ENCODE data around the gene S100PBP.

The S100PBP gene

GRCh38 chr1:32870615-32871363 lies 53.3 kb downstream of the S100PBP start, which contains the start of gene FNDC5:
Gene FNDC5 (minus strand): TSS chr1:32870912.
- DNase-seq (ENCODE audit: low spot score): no peak

GRCh38 chr1:32871364-32872191 lies 54.1 kb downstream of the S100PBP start:
- no peak for DNase-seq (ENCODE audit: low spot score)

- no peak for DNase-seq (ENCODE audit: low spot score)
Observed at GRCh38 chr1:32872192-32872460, 54.7 kb downstream of the S100PBP start.

- DNase-seq (ENCODE audit: low spot score): no peak
Observed at GRCh38 chr1:32873484-32873883, 56.0 kb downstream of the S100PBP start.

DNA sequence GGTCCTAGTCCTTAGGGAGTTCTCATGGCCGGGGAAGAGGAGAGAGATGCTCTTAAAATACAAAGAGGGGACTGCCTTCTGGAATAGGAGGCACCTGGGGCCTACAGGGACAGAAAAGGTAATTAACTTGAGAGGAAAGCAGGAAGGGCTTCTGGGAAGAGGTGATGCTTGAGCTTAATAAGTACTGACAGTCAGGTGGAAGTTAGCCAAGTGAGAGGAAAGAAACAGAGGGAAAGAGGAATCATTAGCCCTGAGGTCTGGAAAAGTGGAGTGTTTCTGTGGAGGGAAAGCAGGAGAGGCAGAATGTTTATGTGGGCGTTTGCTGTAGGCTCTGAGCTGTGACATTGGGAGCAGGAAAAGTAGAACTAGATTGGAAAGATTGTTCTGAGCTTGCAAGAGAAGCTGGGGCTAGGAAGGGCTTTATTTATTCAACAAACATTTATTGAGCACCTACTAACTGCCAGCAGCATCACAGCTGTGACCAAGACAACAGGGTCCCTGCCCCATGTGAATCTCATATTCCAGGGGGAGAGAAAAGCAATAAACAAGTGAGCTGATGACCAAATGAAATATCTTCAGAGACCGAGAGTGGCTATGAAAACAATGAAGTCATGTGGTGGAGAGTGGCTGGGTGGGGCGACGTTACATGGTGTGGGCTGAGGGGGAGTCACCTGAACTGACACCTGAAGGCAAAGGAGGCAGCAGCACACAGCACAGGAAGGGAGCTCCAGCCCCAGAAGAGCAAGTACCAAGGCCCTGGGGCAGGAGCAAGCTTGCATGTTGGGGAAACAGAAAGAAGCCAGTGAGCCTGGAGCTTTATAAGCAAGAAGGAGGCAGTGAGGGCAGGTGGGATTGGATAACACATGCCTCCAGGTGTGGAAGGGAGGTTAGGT lies 57.7 kb downstream of the S100PBP start:
- DNase-seq (ENCODE audit: low spot score): no peak

DNA sequence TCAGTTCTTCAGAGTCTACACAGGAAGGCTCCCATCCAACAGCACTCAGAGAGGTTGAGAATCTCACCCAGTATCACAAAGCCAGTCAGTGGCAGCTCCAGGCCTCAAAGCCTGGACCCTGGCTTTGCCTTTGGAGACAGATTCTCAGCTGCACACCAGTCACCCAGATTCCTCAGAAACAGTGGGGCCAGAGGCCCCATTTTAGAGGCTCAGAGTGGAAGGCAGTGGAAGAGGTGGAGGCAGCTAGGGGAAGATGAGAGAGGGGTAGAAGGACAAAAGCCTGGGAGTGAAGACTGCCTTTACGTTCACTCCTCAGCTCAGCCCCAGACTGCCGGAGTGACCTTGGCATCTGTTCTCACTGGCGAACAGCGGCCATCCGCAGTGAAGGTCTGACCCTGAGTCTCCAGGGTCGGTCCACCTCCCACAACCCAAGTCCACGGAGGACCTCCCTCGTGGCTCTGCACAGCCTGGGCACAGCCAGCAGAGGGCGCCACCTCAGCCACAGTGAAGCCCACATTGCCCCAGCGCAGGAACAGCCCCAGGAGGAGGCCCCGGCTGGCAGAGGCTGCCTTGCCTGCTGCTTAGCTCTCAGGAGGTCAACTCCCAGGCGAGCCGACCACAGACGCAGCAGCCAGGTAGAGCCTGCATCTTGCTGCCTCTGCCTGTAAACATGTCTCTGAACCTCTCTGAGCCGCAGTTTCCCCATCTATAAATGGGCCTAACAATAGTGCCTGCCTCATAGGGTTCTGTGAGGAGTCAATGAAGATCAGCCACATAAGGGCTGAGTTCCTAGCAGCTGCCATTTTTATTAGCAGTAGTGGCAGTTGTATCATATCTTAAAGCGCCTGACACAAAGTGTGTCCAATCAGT lies 59.1 kb downstream of the S100PBP start:
- DNase-seq (ENCODE audit: low spot score): peak; percentile 60

DNA sequence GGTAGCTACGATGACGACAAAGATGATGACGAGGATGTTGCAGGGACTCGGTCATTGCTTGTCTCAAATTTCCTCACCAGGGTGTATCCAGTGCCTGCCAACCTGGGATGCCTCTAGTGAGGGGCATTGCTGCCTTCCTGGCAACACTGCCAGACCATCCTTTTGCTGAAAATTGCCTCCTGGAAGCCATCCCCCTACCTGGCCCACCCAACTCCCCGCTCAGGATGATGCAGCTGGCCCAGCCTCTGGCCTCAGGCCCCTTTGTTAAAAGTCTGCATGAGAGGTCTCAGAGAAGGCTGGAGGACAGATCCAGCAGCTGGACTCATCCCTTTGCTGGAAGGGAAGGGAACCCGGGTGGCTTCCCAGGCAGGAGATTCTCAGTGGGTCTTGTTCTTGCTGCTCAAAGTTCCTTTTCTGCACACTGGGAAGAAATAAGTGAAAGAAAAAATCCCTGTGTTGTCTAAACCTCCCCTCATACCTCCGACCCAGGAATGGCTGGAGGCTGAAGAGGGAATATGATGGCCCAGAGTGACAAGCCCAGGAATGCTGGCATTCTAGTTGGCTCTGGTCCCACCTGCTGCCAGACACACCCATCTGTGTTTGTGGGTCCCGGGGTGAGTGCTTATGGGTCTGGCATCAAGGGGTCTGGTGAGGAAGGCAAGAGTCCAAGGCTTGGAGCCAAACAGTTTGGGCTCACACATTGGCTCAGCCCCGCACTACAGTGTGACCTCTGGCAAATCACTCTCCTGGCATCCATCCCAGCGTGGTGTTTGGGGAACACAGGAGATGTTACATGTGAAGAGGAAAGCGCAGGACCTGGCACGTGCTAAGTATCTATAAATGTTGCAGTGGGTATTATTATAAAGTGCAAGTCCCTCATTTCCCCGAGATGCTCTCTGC lies 60.0 kb downstream of the S100PBP start:
- no peak for DNase-seq (ENCODE audit: low spot score)

DNA sequence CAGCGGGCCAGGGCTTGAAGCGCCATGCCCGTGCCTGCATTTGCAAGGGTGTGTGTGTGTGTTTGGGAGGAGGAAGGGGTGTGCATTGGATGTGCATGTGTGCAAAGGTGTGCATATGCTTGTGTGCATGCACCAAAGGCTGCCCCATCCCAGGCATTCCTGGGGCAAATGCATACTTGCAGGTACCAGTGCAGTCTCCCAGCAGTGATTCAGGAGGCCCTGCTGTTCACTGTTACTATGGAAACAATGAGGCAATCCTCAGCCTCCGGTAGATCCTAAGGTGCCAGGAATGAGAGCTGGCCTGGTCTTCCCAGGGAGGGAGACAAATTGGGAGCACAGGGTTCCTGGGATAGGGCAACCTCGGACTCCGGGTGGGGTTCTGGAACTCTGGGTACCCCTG lies 60.7 kb downstream of the S100PBP start:
- no peak for DNase-seq (ENCODE audit: low spot score)

DNA sequence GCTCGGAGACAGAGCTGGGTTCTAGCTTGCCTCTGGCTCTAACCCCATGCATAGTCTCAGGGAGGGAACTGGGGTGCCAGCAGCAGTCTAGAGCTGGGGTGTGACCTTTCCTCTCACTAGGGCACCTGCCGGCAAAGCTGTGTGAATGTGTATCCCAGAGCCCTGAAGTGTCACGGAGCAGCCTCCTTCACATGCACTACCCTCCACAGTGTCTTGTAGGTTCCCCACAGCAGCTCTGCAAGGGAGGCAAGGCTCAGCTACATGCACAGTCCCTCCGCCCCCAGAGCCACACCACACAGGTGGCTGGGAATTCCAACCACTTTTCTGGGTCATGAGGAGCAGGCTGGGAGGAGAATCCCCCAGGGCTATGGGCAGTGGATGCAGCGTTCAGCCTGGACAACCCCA lies 61.2 kb downstream of the S100PBP start:
- DNase-seq (ENCODE audit: low spot score): no peak

DNA sequence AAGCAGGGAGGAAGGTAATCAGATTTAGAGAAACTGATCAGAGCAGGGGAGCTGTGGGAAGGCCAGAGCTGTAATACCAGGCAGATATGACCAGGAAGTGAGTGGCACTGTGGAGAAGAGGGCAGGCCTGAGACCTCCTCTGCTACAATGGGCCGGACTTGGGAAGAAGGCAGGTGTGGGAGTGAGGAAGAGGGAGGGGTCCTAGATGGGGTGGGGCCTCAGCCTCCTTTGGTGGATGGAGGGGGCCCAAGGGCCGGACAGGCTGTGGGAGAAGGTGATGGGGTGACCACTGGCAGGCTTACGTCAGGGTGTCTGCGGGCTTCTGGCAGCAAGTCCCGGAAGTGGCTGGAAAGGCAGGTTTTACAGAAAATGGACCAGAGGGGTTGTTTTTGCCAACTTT lies 63.8 kb downstream of the S100PBP start:
- DNase-seq (ENCODE audit: low spot score): no peak

DNA sequence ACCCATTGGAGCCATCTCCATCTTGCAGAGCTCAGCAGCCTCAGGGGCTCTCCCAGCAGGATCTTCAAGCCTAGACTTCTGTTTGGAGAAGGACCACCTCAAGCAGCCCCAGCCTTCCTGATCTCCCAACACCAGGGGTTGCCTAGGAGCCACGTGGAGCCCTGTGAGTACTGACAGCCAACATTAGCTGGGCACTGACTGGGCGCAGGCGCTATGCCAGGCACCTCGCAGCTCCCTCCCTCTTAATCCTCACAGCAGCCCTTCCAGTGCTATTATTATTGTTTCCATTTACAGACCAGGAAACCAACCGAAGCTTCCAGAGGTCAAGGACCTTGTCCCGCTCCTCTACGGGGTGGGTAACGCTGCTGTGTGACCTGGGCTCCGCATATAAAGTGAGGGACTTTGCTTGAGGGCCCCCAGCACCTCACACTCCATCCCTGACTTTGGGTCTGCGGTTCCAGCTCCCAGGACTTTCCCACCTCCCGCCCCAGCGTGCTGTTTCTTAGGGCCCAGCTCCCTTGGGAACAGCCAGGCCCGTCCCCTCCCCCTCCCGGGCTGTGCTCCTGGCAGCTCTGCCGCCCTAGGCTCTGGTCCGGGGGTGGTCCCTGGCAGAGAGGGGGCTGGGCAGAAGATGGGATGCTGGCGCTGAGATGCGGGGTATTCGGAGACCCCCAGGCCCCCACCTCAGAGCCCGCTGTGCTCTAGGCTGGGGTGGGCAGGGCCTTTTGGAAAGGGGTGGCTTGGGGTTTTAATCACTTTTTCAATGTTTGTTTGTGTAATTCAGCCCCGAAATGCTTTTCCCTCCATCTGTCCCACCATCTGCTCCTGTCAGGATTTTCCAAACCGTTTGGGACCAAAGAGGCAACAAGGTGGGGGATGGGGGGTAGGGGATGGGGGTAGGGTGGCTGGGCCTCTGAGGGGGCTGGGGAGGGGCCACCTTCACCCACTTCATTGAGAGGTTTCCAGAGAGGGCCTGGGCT lies 64.7 kb downstream of the S100PBP start:
- no peak for DNase-seq (ENCODE audit: low spot score)

GRCh38 chr1:32883338-32884031 lies 66.0 kb downstream of the S100PBP start:
- DNase-seq (ENCODE audit: low spot score): no peak

DNA sequence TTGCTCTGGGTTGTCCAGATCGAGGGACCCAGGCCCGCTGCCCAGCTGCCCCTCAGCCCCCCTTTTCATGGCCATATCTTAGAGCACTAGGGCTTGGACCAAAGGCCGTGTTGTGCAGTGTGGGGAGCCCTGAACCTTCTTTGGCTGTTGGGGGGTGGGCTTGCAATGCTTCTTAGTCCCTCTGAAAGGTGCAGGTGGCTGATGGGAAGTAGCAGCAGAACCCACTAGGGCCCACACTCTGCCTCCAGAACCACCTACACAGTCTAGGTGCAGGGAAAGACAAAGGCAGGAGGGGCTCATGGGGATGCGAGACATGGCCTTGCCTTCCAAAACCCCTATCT lies 66.5 kb downstream of the S100PBP start:
- DNase-seq (ENCODE audit: low spot score): no peak

DNA sequence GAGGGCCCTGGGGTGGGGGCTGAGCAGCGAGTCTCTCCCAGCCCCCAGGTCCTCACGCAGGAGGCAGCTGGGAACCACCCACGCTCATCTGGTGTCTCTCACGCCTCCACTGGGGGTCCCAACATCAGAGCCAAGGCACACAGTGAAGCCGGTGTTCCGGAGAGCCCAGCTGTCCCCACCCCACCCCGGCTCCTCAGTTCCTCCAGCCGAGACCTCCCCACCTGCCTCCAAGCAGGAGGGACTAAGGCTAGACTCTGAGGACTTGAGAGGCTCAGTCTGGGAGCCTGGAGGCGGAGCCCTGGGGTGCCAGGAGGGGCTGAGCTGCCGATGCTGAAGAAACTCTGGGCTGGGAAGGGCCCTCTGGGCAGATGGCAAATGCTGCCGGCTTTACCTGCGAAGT lies 67.3 kb downstream of the S100PBP start:
- no peak for DNase-seq (ENCODE audit: low spot score)

DNA sequence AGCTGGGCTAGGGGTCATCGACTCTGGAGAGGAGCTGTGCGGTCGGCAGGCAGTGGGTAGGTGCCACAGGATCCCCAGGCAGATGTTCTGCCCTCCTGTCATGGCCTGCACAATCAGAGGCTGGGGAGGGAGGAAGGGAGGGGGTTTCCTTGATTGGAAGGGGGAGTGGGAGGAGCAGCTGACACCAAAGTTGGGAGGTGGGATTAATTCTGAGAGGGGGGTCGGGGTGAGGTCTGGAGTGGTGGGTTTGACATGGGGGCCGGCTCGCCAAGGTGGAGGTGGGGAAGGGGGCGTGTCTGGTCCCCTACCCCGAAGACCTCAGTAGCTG lies 68.2 kb downstream of the S100PBP start:
- DNase-seq (ENCODE audit: low spot score): no peak

DNA sequence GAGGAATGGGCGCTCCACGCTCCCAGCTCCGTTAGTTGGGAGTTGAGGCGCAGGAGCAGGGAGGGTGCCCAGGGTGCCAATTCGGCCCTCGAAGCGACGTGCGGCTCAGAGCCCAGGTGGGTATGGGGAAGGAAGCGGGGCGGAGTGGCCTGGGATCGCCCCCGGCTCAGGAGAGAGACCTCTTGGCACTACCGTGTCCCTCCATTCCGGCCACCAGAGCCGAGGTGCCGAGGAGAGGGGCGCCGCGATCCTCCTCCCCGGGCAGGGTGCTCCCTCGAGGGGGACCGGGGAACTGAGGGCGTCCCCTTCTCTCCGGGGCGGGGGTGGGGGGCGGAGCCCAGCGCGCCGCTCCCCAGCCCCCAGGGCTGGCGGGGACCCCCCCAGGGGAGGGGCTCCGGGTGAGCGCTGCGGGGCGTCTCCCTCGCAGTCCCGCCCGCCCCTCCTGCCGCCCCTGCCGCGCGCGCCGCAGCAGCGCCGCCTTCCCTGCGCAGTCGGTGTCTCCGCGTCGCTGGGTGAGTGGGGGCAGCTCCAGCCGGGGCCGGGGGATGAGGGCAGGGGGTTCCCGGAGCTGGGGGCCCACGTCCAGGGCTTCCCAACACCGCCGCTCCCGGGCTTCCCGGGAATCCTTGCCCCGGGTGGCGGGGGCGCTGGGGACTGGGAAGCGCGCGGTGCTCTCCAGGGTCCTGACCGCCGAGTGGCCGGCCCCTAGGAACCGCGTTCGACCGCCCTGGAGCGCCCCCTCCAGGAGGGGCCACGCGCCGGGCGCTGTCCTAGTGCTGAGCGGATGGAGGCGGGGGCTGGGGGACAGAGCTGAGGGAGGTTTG lies 68.8 kb downstream of the S100PBP start, which contains the start of gene HPCA:
Gene HPCA (plus strand): TSS at position 488 of the 824 bp plus-strand sequence. CDS start 2,408 bp downstream, outside the sequence.
- DNase-seq (ENCODE audit: low spot score): no peak

DNA sequence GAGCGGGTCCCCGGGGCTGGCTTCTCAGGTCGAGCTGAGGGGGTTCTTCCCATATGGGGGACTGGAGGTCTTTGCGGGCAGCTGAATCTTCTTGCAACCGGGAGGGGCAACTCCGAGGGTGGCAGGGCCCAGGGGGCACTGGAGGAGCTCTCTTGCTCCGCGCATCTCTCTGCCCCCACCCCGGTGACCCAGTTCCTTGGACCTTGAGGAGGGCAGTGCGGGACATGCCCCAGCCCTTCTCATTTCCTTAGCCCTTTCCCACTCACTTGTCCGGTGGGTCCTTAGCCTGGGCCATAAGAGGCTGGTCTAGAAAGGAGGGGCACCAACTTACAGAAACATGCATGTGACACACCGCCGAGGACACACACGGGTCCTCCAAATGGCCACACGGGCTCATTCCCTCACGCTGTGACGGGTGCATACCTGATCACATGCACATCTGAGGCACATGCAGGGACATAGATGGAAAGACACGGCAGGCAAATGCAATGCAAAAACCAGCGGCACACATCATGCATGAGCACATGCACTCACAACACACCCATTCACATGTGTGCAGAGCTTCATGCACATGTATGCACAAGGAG lies 69.5 kb downstream of the S100PBP start:
- DNase-seq (ENCODE audit: low spot score): no peak

DNA sequence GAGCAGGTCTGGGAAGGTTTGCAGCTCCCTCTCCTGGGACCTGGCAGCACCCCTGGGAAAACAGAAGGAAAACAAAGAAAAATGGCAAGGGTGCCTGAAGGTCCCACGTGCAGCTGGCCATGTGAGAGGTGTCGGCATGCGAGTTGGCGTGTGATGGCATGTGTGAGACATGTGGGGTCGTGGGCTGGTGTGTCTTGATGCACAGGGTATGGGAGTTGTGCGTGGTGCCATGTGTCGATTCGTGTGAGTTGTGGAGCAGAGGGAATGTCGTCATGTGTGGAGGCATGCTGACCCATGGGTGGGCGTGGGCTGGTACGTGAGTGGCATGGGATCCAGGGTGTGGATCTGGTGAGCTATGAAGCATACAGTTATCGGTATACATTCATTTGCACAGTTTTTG lies 70.2 kb downstream of the S100PBP start:
- DNase-seq (ENCODE audit: low spot score): no peak
